NCI-H82 (cell line): Measurements from ENCODE around the gene NOS3.

Source experiments
- DNase-seq: peaks from one replicate; lab custom pipeline; 2025; lab: John Stamatoyannopoulos, UW

The NOS3 gene

DNA sequence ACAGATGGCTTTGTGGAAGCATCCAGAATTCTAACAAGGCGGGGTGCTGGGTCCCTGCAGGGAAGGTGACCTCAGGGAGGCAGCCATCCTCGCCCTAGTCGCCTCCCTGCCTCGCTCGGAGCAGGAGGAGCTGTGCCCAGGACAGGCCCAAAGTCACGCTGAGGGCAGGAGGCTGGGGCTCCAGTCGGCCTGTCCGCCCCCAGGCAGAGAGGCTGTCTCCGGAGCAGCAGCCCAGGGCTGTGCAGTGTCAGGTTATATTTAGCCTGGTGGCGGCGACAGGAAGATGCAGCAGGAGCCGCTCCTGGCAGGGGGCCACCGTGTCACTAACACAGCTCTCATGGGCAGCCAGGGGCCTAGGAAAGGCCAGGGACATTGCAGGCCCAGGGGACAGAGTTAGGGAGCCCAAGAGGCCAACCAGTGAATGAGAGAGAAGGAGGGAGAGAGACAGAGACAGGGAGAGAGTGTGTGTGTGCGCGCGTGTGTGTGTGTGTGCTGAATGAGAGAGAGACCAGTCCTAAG is 26.2 kb upstream of the NOS3 start:
- DNase-seq: peak; percentile 56

DNA sequence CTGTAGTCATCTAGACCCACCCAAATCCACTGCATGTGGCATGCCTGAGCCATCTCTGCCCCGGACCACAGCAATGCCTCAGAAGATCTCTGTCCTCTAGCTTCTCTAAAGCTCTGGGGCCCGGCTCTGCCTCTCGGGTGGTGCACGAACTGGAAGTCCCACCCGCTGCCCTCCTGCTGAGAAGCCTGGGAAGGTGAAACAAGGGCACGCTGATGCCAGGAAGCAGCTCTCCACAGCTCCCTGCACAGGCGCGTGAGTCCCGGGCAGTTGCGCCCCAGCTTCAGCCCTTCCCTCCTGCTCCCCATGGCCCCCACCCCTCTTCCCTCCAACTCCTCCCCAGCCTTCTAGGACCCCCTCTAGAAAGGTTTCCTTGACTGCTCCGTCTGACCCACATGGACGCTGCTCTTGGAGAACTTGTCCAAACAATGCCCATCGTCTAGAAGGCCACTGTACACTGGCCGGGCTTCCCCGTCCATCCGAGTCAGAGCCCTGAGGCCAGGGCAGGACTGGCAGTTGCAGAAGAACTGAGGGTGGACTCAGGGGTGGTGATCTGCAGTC is 25.5 kb upstream of the NOS3 start:
- DNase-seq: no peak

DNA sequence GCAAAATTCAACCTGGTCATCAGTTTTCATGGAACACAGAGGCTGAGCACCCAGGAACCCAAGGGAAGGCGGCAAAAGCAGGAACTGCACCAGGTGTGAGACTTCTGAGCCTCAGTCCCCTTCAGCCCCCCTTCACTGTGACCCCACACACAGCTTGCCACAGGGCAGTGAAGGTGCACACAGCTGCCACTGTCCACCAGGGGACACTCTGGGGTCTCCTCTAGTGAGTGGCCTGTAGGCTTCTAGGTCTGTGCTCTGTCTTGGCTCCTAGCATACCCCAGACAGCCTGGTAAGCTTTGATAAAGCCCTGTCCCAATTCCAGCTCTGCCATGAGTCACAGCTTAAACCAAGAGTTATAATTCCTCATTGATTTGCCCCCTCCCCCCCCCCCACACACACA is 24.8 kb upstream of the NOS3 start:
- DNase-seq: peak; percentile 65

DNA sequence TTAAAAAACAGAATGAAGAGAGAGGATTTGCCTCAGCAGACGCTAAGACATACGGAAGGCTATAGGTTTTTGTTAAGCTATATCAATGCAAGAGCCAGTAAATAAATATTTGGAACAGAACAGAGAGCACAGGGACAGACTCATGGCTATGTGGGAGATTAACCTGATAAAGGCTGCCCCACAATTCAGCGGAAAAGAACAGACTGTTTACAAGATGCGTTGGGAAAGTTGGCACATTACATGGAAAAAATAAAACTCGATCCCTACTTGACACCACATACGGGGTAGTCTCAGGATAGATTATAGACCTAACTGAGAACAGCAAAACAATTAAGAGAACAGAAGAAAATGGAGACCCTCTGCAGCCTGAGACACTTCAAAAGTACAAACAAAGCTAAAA is 23.5 kb upstream of the NOS3 start:
- no peak for DNase-seq

DNA sequence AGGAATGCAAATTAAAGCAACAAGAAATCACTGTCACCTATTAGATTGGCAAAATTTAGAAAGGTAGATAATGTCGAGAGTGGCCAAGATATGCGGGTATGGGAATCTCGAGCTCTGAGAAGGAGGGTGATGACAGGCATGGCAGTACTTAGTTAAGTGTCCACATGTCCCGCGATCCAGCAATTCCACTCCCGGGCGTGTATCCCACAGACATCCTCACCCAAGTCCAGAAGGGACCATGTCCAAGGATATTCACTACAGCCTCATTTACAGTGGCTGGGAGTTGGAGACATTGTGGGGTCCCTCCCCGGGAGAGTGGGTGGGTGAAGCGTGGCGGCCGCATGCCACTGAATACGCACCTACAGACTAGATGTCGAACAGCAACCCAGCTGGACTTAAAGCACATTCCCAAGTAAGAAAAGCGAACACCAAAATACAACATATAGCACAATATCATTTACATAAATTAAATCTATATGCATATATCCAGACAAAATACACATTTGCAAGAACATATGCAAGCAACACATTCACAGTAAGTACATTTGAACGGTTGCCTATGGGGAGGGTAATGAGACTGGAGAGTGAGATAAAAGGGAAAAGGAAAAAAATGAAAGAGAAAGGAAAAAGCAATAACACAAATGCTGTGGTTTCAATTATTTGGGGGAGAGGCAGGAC is 22.6 kb upstream of the NOS3 start:
- no peak for DNase-seq

DNA sequence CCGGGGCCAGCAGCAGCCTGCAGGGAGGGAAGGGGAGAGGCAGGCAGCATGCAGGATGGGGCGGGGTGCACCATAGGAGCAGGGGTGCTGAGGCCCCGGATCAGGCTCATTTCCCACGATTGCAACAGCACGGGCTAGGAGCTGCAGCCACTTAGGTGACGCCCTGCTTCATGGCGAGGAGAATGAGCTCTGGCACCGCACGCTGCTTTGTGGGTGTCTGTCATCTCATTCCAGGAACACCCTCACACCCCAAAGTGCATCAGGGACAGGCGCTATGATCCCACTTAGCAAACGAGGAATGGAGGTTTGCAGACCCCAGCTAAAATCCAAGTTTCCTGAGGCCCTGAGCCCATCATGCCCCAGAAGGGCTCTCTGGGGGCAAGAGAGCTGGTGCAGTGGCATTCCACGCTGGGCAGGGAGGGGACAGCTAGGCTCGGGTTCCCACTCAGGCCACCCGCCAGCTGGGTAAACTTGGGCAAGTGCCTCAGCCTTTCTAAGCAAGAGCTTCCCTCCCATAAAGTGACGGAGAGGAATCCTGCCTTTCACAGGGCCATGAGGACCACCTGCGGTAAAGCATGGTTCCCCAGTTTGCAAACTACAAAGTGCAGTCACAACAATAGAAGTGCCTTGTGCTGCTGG is 22.0 kb upstream of the NOS3 start:
- DNase-seq: no peak

DNA sequence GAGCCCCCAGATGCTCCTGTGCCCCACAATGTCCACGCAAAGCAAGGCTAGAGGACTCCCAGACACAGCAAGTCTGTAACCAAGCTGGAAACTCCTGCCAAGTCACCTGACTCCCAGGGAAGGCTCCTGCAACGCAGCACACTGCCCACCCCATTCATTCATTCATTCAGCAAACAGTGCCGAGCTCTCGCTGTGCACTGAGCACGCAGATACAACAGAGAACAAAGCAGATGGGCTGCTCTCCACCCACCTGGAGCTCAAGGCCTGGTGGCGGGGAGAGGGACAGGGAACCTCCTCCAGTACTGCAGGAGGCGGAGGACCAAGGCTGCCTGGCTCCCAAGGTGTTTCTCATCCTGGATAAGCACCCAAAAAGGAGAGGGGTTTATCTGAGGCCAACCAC is 21.3 kb upstream of the NOS3 start:
- DNase-seq: no peak

DNA sequence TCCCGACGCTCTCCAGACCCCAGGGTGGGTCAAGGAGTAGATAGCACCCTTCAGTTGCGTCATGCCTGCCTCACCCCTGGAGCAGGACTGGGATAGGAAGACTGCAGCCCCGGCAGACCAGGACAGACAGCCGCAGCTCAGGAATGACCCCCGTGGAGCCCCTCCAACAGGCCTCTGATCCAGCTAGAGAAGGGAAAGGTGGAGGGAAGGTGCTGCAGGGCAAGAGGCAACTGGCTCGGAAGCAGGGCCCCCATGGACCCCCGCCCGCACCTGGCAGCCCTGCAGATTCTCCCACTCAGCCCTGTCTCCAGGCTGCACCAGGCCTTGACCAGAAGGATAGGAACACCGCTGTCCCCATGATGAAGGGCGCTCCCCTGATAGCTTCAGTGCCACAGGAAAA is 20.4 kb upstream of the NOS3 start:
- DNase-seq: no peak

DNA sequence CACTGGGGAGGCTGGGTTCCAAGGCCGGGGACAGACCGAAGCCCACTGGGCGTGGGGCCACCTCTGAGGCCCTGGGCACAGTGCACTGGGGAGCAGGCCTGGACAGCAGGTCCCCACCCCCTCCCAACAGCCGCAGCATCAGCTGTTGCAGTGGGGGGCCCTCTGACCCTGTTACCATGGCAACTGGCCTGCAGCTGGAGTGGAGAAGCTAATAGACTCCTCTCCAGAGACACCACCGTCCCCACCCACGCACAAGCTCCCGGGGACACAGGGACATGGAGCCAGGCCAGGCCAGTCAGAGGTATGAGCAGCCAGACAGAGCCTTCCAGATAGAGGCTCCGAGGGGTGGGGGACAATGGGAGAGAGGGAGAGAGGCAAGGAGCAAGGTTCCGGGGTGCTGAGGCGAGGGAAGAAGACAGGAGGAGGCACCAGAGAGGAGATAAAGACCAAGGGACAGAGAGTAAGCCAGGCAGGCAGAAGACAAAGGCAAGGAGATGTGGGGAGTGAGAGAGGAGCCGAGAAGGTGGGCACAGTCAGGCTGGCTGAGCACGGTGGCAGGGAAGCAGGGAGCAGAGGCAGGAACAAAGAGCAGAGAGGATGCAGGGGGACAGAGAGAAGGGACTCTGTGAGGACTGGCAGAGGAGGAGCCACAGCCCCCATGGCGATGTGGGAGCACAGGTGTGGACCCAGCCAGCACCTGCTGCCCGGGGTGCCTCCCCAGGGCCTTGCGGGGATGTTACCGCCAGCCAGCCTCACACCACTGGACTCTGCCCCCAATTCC is 19.4 kb upstream of the NOS3 start:
- no peak for DNase-seq

DNA sequence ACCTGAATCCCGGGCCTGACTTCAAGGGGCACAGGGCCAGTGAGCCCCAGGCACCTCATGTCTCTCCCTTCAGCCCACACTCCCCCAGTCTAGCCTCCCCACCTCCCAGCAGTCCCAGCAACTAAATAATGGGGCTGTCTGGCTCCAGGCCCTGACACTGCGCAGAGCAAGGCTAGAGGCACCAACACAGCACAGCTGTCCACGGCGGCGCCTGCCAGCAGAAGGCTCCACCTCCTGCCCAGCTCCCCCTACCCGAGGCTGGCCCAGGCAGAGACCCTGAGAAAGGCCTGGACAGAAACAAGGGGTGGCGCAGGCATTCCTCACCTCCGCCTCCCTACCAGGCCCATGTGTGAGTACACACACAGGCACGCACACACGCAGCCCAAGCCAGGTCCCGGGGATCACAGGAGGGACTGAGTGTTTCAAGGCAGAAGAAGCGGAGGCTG is 18.8 kb upstream of the NOS3 start:
- no peak for DNase-seq

DNA sequence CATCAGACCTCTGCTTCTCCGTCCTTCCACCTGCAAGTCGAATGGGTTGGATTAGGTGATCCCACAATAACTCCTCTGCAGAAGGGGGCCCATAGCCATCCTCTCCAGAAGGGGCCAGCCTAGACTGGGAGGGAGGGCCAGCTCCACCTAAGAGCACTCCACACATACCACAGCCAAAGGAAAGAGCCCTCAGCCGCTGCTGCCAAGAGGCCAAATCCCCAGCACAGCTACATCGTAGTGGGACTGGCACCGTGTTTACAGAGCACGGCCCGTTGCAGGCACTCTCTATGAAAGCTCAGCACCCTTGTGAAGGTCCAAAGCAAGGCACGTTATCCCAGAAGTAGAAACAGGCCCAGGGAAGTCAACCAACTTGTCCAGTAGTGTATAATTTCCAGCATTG is 18.1 kb upstream of the NOS3 start:
- DNase-seq: no peak

DNA sequence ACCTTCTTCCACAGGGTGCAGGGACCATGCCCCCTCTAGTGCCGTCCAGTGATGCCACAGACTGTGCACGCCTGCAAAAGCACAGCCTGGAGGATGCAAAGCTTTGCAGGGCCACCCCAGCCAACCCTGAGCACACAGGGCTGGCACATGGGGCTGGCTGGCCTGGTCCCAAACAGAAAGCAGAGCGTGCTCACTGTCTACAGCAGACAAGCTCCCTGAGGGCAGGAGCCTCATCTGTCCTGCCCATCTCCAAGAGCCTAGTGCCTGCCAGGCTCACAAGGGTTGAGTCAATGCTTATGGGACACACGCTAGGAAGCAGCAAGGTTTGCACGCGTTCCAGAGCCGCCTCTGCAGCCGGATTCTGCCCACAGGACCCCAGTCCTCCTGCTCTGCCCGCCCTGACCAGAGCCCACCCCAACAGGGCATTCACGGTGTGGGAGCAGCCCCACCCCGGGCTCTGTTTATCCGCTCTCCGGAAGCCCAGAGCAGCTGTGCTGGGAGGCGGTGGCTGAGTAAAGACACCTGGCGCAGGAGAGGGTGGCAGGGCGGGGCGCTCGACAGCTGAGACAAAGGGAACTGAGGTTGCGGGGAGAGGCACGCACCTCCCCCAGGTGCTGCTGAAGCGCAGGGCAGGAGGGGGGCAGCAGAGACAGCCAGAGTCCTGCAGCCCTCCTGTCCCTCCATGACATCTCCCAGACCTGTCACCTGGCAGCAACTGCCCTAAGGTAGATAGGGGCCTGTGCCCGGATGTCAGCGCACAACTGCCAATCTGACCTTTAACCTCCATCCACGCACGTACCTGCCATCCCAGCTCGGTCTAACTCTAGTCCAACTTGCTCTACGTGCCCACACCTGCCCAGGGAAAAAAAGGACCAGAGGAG is 17.0 kb upstream of the NOS3 start:
- no peak for DNase-seq

DNA sequence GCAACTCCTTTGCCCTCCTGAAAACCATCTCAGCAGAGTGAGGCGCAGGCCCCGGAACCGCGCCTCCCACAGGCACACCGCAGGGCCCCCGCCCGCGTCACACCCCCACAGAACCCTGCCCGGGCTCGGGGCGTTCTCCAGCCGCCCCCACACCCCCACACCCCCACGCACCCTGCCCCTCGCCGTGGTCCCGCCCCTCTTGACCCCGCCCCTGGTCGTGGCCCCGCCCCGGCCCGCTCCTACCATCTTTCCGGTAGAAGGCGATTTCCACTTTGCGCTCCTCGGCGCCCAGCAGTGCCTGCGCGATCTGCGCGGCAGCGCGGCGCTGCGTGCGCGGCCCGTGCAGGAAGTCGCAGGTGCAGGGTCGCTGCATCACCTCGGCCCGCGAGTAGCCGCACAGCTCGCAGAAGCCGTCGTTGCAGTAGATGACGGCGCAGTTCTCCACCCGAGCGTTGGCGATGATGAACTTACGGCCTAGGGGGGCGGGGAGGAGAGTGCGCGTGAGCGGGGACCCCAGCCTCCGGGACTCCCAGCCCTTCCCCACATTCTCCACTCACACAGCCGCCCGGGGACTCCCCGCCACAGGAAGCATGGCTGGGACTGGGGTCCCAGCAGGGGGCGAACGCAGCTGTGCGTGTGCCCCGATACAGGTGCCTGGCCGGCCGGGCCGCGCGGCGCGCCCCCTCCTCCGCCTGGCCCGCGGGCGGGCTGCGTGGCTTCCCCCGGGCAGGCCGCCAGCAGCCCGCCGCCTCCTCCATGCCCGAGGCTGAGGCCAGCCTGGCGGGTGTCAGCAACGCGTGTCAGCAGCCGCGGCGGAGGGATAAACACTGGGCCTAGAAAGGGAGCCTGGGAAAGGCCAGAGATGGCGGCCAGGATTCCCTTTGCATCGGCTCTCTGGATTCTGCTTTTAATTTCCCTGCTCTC is 16.1 kb upstream of the NOS3 start:
- peak; percentile 64 for DNase-seq

DNA sequence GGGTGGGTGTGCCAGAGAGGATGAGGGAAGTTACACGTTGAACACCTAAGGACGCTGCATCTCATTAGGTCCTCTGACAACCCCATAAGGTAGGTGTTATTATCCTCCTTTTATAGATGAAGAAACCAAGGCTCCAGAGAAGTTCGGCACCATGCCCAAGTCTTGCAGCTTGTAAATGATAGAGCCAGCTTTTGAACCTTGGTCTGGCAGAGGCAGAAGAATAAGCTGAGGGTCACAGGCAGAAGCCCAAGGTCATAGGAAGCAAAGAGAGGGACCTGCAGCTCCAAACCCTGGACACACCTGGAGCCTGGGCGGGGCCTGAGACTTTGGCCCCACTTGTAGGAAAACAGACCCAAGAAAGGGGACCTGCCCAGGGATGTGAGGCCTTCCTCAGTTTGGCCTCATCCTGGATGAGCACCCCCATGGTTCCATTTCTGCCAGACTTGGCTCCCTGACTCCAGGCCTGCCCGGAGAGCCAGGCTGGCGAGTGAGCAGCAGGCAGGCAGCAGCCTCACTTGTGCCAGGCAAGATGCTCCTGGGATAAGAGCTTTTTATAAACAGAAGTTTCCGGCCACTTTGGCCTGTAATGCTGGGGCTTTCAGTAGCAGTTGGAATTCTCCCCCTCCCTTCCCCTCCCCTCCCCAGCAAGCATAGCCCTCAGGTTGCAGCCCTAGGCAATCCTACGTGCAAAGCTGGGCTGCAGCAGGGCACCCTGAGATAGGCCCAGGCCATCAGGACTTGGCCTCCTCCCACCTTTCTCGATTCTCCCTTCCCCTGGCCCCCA is 15.1 kb upstream of the NOS3 start:
- no peak for DNase-seq

DNA sequence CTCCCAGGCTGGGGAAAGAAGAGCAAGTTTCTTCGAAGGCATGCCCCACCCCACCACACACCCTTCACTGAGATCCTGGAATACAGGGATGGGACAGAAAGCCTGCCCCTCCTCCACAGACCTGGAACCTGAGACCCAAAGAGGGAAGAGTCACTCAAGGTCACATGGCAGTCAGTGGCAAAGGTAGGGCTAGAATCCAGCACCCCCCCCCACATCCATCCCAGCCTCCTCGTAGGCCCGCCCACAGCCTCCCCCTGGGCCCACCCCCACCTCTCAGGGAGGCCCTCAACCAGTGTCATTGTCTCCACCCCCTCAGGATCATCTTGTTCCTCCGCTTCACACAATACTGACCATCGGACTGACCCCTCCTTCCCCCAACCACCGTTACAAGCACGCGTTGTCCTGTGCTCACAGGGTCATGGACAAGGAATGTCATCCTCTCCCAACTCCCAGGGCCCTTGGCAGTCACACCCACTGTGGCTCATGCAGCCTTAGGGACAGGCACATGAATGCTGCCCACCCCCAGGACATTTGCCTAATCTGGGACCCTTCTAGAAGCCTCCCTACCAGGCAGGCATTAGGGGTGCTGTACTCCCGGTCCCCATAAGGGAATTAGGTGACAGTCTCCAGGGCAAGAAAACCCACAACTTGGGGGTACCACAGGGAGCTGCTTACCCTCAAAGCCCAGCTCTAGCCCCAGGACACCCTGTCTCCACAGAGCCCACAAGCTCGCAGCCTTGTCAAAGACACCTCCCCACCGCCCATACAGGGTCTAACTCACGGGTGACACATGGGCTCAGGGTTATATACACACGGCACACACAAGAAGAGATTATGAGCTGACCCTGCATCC is 14.1 kb upstream of the NOS3 start:
- peak; percentile 51 for DNase-seq

DNA sequence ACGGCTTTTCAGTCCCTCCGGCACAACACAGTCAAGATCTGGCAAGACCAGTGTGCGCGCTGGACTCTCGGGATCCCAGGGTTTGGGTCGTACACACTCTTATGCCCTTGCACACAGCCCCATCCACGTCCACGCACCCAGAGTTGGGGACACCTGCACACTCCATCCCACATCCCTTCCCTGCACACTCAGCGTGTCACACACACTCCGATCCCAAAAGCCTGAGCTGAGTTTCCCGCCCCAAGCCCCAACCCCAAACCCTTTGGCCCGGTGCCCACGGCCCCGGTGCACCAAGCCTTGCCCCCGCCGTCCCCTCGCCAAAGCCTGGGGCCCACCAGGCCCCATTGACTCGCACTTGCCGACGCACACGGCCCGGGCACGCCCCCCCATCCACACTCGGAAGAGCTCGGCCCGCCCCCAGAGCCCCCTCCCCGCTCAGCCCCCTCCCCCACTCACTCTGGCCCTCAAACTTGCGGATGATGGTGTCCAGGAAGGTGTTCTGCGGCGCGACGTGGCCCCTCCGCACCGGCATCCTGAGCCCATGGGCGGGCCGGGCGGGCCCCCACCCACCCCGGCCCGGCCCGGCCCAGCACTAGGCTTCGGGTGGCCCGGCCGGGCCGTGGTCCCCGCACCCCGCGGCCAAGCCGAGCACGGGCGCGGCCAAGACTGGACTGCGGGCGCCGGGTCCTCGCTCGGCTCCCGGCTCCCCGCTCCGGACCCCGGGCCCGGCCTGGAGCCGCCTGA is 13.3 kb upstream of the NOS3 start:
- DNase-seq: peak; percentile 59

DNA sequence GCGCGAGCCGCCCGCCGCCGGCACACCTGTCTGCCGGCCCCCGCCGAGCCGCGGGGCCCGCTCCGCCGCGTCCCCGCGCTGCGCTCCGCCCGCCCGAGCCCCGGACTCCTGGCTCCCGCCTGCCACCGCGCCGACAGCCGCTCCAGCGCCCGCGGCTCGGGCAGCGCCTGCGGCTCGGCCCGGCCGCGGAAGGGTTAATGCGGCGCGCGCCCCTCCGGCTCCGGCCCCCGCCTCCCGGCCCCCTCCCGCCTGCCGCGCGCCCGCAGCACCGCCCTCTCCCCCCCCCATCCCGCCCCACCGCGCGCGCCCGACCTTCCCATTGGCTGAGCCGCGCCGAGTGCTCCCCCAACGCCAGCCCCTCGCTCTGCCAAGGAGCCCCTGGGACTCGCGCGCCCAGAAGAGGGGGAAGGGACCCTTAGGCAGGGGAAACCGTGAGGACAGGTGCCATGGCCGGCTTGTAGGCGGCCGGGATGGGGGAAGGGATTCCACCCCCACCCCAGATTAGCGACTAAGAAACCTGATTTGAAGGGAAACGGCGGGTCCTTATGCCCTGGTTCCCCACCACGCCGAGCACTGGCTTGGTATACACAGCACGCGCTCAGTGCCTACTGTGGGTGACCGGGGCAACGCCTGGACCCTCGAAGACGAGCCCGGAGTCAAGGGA is 12.6 kb upstream of the NOS3 start, which contains the start of gene KCNH2:
TSS of gene KCNH2 (minus strand) at position 196 of the 664 bp plus-strand sequence. CDS start 408 bp downstream, outside the sequence.
- peak; percentile 97 for DNase-seq
